ENCODE data around the gene H6PD.
A peak's percentile ranks its signal among the peaks of the same experiment; 100 is the strongest.

Gene H6PD

DNA sequence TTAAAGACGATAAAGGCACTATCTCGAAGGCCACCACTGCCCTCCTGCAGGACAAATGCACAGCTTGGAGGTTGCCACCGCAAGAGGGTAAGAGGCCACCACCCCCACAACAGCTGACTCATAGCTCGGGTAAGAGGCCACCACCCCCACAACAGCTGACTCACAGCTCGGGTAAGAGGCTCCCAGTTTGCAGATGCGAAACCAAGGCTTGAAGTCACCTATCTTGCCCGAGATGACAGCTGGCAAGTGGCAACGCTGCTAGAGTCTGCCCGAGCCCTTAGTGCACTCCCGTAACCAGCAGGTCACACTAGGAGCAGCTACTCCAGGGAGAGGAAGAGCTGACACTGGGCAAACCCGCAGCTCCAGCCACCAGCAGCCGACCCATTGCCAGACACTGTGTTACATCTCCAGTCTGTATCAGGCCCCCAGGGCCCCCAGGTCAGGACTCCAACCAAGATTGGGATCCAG, 41.0 kb downstream of the H6PD start (continued):
- TF ChIP-seq, protein P1, sequence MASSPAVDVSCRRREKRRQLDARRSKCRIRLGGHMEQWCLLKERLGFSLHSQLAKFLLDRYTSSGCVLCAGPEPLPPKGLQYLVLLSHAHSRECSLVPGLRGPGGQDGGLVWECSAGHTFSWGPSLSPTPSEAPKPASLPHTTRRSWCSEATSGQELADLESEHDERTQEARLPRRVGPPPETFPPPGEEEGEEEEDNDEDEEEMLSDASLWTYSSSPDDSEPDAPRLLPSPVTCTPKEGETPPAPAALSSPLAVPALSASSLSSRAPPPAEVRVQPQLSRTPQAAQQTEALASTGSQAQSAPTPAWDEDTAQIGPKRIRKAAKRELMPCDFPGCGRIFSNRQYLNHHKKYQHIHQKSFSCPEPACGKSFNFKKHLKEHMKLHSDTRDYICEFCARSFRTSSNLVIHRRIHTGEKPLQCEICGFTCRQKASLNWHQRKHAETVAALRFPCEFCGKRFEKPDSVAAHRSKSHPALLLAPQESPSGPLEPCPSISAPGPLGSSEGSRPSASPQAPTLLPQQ (tag by site-specific recombination; IDR thresholded peaks at IDR 0.05) = peak; percentile 54
- TF ChIP-seq GLIS1 (tag by site-specific recombination; IDR thresholded peaks at IDR 0.05) (peak; percentile 87), ZNF600 (tag by site-specific recombination; IDR thresholded peaks at IDR 0.05) (peak; percentile 72), KLF8 (tag by site-specific recombination; IDR thresholded peaks at IDR 0.05) (peak; percentile 51; the same call in 1 of the 2 replicates), SP3 (tag by site-specific recombination; IDR thresholded peaks at IDR 0.05) (0 out of 2 replicates have a peak, but pooled peaks have one; percentile 25), ZNF777 (tag by site-specific recombination; IDR thresholded peaks at IDR 0.05; ENCODE audit: borderline replicate concordance) (no peak), GLIS2 (tag by site-specific recombination; IDR thresholded peaks at IDR 0.05) (peak; percentile 89), ZFHX2 (tag by site-specific recombination; conservative IDR thresholded peaks at IDR 0.05) (peak; percentile 97), OSR2 (tag by site-specific recombination; IDR thresholded peaks at IDR 0.05) (no peak)
- TF ChIP-seq, protein P2, sequence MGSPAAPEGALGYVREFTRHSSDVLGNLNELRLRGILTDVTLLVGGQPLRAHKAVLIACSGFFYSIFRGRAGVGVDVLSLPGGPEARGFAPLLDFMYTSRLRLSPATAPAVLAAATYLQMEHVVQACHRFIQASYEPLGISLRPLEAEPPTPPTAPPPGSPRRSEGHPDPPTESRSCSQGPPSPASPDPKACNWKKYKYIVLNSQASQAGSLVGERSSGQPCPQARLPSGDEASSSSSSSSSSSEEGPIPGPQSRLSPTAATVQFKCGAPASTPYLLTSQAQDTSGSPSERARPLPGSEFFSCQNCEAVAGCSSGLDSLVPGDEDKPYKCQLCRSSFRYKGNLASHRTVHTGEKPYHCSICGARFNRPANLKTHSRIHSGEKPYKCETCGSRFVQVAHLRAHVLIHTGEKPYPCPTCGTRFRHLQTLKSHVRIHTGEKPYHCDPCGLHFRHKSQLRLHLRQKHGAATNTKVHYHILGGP (tag by site-specific recombination; IDR thresholded peaks at IDR 0.05) = no peak
- TF ChIP-seq, protein P3, sequence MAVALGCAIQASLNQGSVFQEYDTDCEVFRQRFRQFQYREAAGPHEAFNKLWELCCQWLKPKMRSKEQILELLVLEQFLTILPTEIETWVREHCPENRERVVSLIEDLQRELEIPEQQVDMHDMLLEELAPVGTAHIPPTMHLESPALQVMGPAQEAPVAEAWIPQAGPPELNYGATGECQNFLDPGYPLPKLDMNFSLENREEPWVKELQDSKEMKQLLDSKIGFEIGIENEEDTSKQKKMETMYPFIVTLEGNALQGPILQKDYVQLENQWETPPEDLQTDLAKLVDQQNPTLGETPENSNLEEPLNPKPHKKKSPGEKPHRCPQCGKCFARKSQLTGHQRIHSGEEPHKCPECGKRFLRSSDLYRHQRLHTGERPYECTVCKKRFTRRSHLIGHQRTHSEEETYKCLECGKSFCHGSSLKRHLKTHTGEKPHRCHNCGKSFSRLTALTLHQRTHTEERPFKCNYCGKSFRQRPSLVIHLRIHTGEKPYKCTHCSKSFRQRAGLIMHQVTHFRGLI (tag by site-specific recombination; IDR thresholded peaks at IDR 0.05) = no peak

DNA sequence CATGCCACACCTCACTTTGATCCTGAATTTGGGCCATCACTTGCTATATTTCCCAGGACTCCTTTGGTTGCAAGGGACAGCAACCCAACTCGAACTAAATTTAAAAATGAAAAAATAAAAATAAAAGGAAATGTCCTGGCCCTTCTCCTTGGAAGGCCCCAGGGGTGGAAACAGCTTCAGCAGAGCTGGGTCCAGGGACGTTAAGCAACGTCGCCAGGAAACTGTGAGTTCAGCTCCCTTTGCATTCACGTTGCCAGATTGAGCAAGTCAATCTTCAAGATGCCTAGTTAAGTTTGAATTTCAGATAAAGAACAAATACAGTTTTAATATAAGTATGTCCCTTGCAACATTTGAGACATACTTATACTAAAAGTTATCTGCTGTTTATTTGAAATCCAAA, 43.5 kb downstream of the H6PD start:
- POLR2A ChIA-PET = no interaction called here
- Histone ChIP-seq H3K9me3 (ENCODE audit: control insufficient read depth, insufficient read depth, low read depth, low read length) (no peaks in the 10 kb centered on the region), H3K4me1 (ENCODE audit: control insufficient read depth, insufficient read depth, low read length) (peaks cover 6% of the 10 kb centered on the region; the same call in 1 of the 2 replicates), H3K36me3 (ENCODE audit: control insufficient read depth in 2 of 2, insufficient read depth in 1 of 2, low read length in 2 of 2) (no peaks in the 10 kb centered on the region), H3K4me3 (ENCODE audit: low read depth, low read length) (no peak overlapping the region), H3K27ac (ENCODE audit: extremely low read depth, low read depth, low read length) (no peak overlapping the region)
- CTCF ChIA-PET = interaction anchor here (0.9 to 1.3 kb wide), 2 partner anchors 11 to 13 kb away, joined by 3 read pairs; no protein-coding TSS in a partner anchor
- TF ChIP-seq GLIS2 (tag by site-specific recombination; IDR thresholded peaks at IDR 0.05) (no peak), KLF9 (tag by site-specific recombination; IDR thresholded peaks at IDR 0.05; ENCODE audit: low read depth) (no peak), ZNF121 (tag by site-specific recombination; IDR thresholded peaks at IDR 0.05) (no peak), ZNF530 (tag by site-specific recombination; IDR thresholded peaks at IDR 0.05; ENCODE audit: low read depth) (no peak), ZNF132 (tag by site-specific recombination; IDR thresholded peaks at IDR 0.05; ENCODE audit: borderline replicate concordance) (no peak), ZNF777 (tag by site-specific recombination; IDR thresholded peaks at IDR 0.05; ENCODE audit: borderline replicate concordance) (no peak), ZNF664 (tag by site-specific recombination; IDR thresholded peaks at IDR 0.05) (no peak), ZNF544 (tag by site-specific recombination; IDR thresholded peaks at IDR 0.05) (no peak), ZNF624 (tag by site-specific recombination; IDR thresholded peaks at IDR 0.05) (no peak), ZNF555 (tag by site-specific recombination; conservative IDR thresholded peaks at IDR 0.05) (no peak)
- TF ChIP-seq, protein P4, sequence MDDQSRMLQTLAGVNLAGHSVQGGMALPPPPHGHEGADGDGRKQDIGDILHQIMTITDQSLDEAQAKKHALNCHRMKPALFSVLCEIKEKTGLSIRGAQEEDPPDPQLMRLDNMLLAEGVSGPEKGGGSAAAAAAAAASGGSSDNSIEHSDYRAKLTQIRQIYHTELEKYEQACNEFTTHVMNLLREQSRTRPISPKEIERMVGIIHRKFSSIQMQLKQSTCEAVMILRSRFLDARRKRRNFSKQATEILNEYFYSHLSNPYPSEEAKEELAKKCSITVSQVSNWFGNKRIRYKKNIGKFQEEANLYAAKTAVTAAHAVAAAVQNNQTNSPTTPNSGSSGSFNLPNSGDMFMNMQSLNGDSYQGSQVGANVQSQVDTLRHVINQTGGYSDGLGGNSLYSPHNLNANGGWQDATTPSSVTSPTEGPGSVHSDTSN (CRISPR knock-in tag; IDR thresholded peaks at IDR 0.05) = no peak
- TF ChIP-seq, protein P5, sequence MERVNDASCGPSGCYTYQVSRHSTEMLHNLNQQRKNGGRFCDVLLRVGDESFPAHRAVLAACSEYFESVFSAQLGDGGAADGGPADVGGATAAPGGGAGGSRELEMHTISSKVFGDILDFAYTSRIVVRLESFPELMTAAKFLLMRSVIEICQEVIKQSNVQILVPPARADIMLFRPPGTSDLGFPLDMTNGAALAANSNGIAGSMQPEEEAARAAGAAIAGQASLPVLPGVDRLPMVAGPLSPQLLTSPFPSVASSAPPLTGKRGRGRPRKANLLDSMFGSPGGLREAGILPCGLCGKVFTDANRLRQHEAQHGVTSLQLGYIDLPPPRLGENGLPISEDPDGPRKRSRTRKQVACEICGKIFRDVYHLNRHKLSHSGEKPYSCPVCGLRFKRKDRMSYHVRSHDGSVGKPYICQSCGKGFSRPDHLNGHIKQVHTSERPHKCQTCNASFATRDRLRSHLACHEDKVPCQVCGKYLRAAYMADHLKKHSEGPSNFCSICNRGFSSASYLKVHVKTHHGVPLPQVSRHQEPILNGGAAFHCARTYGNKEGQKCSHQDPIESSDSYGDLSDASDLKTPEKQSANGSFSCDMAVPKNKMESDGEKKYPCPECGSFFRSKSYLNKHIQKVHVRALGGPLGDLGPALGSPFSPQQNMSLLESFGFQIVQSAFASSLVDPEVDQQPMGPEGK (tag by site-specific recombination; IDR thresholded peaks at IDR 0.05) = no peak
- TF ChIP-seq, protein P6, sequence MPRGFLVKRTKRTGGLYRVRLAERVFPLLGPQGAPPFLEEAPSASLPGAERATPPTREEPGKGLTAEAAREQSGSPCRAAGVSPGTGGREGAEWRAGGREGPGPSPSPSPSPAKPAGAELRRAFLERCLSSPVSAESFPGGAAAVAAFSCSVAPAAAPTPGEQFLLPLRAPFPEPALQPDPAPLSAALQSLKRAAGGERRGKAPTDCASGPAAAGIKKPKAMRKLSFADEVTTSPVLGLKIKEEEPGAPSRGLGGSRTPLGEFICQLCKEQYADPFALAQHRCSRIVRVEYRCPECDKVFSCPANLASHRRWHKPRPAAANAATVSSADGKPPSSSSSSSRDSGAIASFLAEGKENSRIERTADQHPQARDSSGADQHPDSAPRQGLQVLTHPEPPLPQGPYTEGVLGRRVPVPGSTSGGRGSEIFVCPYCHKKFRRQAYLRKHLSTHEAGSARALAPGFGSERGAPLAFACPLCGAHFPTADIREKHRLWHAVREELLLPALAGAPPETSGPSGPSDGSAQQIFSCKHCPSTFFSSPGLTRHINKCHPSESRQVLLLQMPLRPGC (tag by site-specific recombination; IDR thresholded peaks at IDR 0.05) = no peak
- TF ChIP-seq, protein P7, sequence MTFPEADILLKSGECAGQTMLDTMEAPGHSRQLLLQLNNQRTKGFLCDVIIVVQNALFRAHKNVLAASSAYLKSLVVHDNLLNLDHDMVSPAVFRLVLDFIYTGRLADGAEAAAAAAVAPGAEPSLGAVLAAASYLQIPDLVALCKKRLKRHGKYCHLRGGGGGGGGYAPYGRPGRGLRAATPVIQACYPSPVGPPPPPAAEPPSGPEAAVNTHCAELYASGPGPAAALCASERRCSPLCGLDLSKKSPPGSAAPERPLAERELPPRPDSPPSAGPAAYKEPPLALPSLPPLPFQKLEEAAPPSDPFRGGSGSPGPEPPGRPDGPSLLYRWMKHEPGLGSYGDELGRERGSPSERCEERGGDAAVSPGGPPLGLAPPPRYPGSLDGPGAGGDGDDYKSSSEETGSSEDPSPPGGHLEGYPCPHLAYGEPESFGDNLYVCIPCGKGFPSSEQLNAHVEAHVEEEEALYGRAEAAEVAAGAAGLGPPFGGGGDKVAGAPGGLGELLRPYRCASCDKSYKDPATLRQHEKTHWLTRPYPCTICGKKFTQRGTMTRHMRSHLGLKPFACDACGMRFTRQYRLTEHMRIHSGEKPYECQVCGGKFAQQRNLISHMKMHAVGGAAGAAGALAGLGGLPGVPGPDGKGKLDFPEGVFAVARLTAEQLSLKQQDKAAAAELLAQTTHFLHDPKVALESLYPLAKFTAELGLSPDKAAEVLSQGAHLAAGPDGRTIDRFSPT (tag by site-specific recombination; IDR thresholded peaks at IDR 0.05) = no peak
- TF ChIP-seq, protein P1 (tag by site-specific recombination; IDR thresholded peaks at IDR 0.05) = no peak
